Fibroblast of skin of scalp (primary cell): ENCODE results near the gene IL17D. TPM values are rescaled to one million over a fixed set of nuclear protein-coding genes. Genes with fewer than 3 reads are reported as not detected.
"Not testable (repeated sequence)": the region's sequence is repeated elsewhere in the genome, so short reads cannot be mapped to it uniquely, and the experiment has no call there.

Experiments
- DNase-seq: peaks from one replicate; pipeline ENCODE4 v3.0.0-alpha.2; 2013
- polyA plus RNA-seq, 2 experiments: library from polyadenylated mRNA; unstranded; fragments of 120-200 nt; gene quantifications; one replicate each; pipeline ENCODE4 v1.2.1, GENCODE V29; 2013; ENCODE audit not compliant: insufficient read length in 2 of 2

IL17D gene, protein sequence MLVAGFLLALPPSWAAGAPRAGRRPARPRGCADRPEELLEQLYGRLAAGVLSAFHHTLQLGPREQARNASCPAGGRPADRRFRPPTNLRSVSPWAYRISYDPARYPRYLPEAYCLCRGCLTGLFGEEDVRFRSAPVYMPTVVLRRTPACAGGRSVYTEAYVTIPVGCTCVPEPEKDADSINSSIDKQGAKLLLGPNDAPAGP
- 1.7 TPM for polyA plus RNA-seq (2013, experiment 1 of 2; ENCODE audit: insufficient read length)
- polyA plus RNA-seq (2013, experiment 2 of 2; ENCODE audit: insufficient read length): 3.3 TPM

DNA sequence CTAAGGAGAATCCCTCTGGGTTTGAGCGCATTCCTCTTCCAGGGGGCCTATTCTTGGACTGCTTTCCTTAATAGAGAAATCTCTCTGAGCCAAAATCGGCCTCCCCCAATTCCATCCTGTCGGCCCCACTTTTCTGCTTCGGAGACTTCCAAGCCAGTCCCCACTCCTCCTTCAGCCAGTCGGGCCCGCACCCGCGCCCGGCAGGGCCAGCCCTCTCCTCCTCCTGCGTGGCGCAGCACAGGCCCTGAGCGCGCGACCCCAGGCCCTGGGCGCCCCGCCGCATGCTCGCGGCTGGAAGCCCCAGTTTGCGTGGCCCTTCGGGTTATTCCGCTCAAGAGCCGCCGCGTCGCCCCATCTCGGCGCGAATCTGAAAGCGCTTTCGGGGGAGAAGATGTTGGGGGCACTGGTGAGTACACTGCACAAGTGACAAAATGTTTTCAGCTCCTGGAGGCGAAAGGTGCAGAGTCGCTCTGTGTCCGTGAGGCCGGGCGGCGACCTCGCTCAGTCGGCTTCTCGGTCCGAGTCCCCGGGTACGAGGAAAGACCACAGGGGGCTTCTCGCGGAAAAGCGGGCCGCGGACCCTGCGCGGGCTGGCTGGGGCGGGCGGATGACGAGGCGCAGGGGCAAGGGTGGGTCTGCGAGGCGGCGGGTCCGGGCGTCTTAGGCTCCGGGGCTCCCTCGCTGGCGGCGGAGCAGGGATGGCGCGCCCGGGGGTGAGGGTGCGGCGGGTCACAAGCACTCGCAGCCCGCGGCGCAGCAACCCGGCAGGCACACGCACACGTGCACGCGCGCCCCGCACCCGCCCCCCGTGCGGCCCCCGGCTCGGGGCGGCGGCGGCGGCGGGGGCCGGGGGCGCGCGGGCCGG lies at the start of gene IL17D:
TSS of gene IL17D (plus strand) at position 785 of the 865 bp plus-strand sequence. CDS start 303 bp downstream, outside the sequence.
- DNase-seq: peak; percentile 11

DNA sequence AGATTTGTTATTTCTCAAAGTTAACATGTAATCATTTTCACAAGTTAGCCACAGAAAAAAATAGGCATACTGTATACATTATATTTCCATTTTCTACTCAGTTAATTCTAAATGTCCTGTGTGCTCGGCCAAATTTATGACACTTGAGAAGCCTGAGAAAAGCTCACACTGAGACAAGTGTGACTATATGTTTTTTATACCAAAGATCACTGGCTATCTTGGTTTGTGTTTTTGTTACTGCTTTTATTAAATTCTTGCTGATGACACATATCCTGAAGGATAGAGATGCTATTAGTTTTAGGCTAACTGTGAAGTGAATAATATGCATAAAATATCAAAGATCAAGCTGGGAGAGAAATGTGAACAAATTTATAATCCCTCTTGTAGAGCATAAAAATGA lies 49.3 kb upstream of the IL17D start:
- peak; percentile 66 for DNase-seq

DNA sequence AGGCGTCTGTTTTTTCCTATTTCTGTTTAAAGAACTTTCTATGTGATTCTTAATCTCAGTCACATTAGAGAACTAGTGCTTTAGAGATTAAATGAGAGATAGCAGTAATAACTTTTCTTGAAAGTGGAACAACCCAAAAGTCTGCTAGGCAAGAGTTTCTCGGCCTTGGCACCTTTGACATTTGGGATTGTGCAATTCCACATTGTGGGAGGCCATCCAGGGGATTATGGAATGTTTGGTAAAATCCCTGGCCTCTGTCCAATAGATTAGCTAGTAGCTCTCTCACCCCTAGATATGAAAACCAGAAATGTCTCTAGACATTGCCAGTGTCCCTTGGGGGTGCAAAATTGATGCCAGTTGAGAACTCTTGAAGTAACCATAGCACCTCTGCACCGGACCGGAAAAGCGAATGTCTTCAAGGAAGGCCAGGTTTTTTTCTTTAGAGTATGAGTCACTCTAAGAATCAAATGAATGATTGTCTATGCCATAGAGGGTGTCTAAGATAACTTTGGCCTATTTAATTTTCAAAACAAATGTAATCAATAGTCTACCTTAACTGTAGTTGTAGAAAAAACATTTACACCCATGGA lies 45.0 kb upstream of the IL17D start:
- peak; percentile 9 for DNase-seq

DNA sequence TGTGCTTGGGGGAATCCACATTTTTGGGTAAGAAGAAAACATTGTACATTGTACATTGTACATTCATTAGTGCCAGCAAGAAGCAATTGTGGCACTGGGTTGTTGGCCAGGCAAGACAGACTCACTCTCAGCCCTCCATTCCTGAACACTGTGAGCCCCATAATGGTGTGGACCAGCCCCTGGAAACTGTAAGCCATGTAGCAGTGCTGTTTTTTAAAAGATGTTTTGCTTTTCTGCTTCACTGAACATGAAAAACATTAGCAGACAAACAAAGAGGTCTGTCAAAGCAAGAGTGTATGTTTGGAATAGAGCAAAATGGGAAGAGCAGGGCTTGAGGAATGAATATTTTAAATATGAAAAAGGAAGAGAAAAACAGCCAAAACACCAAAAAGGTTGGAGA lies 39.1 kb upstream of the IL17D start:
- DNase-seq: no peak

DNA sequence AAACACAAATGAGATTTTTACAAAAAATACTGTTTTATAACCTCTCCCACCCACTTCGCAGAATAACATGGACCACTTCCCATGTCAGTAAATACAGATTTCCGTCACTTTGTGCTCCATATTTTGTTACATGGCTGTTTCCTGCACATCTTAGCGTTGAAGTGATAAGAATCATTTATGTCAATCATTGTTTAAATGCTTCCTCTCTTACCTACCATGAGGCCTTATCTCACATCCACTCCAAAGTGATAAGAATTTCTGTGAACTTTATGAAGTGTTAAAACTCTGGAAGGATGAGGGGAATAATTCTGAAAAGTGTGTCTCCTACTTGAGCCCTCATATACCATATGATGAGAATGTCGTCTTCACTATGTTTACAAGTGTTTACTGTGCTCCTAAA lies 36.6 kb upstream of the IL17D start:
- DNase-seq: no peak

DNA sequence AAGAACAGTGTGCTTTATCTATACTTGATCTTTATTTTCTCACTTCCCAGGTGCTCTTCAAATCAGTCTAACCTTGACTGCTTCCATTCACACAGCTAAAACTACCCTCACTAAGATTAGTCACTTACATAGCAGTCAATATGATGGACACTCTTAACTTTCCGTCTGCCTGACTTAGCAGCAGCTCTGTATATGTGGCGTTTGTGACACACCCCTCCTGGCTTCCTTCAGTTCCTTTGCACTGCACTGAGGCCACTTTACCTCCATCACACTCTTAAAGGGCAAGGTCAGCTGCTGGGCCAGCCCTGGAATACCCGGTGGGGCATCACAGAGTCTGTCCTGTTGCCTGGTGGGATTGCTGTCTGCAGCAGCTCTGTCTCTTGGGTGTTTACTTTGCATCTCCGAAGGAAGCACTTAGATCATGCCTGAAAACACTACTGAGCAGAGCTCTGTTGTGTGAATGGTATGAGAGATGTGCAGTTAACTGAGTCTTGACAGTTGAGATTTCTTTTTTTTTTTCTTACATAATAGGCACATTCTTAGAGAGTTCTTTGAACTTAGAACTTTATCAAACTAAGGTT lies 35.6 kb upstream of the IL17D start:
- no peak for DNase-seq

DNA sequence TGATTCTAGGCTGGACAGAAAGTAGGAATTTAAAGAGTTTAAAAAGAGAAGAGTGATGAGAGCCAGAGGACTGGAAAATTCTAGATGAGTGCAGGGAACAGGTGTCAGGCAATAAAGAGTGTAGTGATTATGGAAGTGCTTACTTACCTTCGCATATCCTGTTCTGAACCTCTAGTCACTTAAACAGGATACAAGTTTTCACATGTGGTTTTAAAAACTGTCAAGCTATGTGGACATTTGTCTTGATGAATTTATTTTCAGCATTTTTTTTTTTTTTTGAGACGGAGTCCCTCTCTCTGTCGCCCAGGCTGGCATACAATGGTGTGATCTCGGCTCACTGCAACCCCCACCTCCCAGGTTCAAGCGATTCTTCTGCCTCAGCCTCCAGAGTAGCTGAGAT lies 34.3 kb upstream of the IL17D start:
- no peak for DNase-seq

DNA sequence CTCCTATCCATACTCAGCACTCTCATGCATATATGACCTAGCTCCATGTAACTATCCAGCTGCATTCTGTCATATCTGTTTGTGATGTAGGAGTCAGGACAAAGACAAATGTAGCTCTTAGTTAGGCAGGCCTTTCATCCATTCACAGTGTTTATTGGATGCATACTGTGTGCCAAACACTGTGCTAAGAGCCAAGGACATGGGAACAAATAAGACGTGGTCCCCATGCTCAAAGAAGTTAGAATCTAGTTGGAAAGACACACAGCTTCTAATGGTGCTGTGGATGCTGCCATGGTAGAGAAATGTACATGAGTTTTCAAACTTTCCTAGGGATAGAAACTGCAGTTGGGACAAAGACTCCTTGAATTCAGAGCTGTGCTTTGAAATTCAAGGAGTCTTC lies 31.7 kb upstream of the IL17D start:
- DNase-seq: no peak

DNA sequence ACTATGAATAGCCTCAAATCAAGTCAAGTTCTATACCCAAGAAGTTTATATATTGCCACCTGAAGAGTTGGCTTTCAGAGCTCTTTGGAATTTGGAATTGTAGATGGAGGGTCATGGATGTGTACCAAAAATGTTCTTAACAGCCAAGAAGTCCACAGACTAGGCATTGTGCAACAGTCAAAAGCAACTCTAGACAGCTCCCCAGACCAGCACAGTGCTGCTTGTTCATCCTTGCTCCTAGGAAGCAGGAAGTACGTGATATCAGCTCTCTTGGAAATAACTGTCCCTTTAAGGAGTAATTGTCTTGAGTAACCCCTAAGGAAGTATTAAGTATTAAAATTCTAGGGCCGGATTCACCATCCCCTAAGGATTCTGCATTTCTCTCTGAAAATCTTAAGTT lies 30.7 kb upstream of the IL17D start:
- DNase-seq: no peak

DNA sequence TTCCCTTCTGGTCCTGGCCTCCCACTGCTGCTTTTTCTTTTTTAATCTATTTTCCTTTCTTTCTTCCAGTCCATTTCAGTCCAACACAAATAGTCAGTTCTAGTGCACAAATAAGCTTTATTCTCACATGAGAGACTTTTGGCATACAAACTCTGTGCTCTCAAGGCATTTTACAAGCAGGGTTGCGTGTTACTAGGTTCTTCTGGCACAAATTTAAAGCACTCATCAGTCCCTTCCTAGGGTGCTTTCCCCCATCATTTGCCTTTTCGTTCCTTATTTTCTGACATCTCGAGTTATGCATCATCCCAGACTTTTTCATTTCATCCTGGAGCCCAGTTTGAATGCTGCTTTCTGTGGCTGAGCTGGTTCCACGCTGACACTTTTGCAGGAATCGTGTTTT lies 29.8 kb upstream of the IL17D start:
- no peak for DNase-seq

DNA sequence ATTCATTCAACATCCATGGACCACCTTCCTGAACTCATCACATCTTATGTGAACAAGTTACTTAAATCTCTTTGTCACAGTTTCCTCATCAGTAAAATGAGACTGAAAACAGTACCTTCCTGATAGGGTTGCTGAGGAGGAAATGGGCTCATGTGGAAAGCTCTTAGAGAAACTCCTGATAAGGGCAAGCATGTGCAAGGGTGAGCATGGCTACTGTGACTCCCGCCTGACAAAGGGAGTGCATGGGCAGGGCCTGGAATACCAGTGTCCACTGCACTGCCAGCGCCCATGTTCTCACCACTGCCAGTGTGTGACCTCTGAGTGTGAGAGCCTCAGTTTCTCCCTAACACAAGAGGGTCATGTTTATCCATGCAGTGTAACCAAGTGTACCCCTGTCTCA lies 27.3 kb upstream of the IL17D start:
- no peak for DNase-seq

DNA sequence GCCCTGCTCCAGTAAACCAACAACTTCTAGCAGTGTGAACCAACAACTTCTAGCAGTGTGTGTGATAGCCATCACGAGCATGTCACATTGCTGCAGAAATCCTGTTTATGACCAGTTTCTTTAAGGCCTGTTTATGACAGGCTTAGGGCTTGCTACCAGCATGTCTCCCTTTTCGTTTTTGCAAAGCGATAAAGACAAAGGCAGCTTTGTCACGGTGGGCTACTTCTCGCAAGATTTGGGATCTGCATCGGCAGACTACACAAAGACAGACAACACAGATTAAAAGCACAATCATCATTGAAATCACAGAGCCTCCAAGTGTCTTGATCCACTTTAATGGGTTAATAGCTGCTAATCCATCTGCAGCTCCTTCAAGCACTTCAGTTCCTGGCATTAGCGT lies 24.9 kb upstream of the IL17D start:
- not testable (repeated sequence) for DNase-seq

DNA sequence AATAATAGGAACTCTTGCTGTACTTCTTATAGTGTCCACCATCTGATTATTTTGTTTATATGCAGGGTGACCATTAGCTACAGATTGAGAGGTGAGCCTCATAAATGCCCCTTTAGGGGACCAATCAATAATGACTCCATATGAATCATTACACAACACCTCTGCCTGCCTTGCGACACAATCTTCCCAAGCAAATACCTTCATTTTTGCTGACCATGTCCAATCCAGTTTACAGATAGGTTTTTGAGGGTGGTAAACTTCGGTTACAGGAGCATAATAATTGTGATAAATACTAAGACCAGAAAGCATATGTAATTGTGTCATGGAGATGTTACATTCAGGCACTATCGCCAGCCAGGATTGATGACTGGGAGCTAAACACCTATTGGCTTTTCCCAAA lies 23.6 kb upstream of the IL17D start:
- no peak for DNase-seq

DNA sequence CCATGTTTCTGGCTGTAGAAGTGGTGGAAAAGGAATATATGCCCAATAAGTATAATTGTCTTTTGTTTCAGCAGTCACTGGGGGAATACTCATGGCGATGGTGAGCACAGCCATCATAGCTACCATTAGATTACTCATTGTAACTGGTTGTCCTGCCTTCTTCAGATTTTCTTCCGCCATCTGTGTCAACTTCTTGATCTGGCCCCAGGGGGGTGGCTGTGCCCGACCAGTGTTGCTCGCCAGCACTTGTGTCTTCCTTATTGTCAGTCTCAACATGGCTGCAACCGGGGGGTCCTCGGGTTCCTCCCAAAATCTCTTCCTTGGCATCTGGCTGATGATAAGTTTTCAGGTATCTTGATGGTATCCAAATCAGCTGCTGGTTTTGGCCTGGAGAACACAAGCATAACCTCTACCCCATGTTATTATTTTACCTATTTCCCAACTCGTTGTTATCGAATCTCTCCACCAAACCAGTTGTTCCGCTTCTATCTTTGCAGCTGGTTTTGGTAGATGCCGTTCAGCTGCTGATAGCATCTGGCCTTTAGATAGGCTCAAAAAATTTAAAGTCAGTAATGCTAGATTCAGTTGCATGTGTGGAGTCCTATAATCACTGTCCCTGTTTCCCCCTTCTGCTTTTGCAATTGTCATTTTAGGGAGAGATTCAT lies 23.0 kb upstream of the IL17D start:
- no peak for DNase-seq

DNA sequence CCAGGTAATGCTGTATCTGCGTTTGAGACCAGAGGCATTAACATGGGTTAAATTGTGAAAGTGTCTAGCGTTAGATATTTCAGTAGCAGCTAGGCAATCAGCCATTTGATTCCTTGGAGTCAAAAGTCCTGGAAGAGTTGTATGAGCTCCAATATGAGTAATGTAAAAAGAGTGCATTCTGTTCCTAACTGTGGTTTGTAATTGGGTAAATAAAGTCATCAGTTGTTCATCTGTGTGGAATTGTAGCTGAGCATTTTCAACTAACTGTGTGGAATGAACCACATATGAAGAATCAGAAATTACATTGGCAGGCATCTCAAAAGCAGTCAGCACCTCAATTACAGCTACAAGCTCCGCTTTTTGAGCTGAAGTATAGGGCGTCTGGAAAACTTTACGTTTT lies 22.0 kb upstream of the IL17D start:
- peak; percentile 89 for DNase-seq

DNA sequence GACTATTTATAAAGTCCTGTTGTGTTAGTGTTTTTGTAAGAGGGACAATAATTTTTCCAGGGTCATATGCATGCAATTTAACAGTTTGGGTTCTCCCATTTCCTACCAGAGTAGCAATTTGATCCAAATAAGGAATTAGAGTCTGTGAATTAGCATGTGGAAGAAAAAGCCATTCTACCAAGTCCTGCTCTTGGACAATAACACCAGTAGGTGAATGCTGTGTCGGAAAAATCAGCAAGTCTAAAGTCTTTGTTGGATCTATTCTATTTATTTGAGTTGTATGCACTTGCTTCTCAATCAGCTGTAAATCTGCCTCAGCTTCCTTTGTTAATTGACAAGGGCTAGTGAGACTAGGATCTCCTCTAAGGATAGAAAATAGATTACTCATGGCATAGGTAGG lies 21.4 kb upstream of the IL17D start:
- DNase-seq: no peak

DNA sequence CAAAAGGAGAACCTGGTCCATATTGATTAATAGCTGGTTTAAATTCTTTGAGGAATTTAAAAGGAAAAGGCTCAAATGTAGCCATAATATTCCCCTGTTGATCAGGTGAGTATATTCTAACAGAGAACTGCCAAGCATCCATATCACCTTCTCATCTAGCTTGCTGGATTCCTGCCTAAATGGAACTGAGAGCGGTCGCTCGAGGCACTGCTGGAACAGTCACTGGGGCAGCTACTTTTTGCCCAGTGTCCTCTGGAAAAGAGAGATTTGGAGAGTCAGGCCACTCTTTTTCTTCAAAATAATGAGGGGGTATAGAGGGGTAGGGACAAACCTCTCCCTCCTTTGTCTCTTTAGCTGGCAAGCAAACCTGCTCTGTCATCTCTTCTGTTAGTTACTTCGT lies 19.5 kb upstream of the IL17D start:
- no peak for DNase-seq

DNA sequence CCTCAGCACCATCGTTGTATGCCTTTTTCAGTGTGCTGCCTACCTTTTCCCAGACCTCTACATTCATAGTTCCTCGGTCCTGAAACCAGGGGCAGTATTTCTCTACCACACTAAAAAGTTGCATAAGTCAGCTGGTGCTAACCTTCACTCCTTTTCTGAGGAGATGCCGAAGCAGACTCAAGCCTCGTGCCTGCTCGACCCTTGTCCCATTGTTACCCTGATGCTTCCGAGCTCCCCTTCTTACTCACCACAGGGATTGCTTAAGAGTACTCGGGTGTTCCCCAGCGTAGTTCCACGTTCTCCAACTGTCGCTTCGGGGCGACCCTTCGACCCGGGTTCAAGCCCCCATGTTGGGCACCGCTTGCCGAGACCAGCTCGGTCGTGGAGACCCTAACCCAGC lies 19.0 kb upstream of the IL17D start:
- no peak for DNase-seq

DNA sequence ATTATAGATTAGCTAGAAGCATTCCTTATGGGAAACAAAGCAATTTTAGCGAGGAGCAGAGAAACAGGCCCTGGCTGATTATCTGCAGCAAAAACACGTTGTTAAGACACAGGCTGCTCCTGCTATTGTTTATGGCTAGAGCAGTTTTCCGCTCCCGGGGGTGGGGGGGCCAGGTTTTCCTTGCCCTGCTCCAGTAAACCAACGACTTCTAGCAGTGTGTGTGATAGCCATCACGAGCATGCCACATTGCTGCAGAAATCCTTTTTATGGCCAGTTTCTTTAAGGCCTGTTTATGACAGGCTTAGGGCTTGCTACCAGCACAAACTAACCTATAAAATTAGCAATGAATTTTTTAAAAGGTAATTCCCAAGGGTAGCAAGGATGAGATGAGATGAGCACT lies 18.4 kb upstream of the IL17D start:
- DNase-seq: no peak

DNA sequence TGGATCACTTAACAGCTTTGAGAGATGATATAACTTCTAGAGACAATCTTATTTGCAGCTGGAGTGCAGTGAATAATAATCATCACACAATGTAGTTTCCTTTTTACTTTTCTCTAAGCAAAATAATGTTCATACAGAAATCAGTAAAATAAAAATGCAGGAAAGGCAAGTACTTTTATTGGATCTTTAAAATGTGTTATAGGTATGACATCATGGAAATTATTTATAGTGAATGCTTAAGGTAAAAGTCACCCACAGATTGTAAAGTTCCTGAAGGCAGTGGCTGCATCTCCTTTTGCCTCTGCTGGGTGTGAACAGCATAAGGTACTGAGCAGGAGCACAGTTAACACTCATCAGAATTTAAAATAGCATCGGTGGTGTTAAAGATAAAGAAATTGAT lies 17.3 kb upstream of the IL17D start:
- no peak for DNase-seq

DNA sequence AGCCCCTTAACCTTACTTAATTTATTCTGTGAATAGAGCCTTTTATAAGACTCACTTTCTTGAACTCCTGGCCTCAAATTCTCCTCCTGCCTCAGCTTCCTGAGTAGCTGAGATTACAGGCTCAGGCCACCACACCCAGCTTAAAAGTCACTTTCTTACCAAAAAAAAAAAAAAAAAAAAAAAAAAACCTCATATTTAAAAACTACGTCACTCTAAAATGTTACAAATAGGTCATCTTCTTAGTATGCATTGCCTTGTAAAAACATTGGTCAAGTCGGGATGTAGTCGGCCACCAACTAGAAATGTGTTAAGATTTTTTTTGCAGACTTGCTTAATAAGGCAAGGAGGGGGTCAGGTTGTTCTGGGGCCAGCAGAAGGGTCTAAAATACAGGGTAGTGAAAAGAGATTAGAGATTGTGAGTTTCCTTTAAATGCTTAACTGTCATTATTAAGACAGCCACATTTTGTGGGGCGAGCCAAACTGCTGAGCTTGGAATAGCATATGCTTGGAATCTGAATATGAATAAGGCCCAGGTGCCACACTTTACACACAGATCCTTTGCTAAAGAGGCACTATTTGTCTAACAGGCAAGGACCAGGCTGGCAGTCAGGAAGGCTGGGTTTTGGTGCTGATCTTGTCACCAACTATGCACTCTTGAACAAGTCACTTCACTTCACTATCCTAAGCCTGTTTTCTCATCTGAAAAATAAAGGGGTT lies 16.5 kb upstream of the IL17D start:
- no peak for DNase-seq

DNA sequence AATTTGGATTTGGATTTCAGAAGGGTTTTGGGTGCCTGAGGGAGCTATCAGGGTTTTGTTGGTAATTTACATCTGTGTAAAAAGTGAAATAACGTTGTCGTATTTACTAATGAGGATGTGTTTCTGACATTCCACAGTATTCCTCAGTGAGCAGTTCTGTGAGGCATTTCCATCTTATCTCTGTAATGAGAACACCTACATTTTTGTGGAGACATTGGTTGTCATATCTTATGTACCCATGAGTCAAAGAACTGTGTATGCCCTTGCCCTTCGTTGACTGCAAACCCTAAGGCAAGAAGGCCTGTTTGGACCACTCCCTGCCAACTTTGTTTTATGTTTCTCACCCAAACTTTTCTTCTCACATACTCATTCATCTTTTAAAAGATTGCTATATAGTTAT lies 14.2 kb upstream of the IL17D start:
- DNase-seq: no peak
